OCI-LY3 (cell line): Measurements from ENCODE around the gene PLD5.
A peak's percentile ranks its signal among the peaks of the same experiment; 100 is the strongest.

ENCODE experiments used
- EZH2phosphoT487 ChIP-seq: fragments of 200-600 bp; shearing (Covaris generic); IDR thresholded peaks from 2 replicates; pipeline ENCODE4 v1.6.1; 2018; ENCODE audit warnings: antibody characterized with exemption, mixed run types, low read depth
- TF ChIP-seq, protein P1 (sequence below): fragments of 200-600, 300-600 bp; sonication (generic); IDR thresholded peaks from 2 replicates; pipeline ENCODE4 v1.5.1; 2014; ENCODE audit warnings: antibody characterized with exemption, low read length, low read depth

DNA sequence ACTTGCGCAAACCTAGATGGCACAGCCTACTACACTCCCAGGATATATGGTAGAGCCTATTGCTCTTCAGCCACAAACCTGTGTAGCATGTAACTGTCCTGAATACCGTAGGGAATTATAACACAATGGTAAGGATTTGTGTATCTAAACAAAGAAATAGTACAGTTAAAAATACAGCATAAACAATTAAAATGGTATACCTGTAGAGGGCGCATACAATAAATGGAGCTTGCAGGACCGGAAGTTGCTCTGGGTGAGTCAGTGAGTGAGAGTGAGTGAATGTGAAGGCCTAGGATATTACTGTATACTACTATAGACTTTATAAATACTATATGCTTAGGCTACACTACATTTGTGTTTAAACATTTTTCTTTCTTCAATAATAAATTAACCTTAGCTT is 99.3 kb downstream of the PLD5 start:
- TF ChIP-seq, protein P1, sequence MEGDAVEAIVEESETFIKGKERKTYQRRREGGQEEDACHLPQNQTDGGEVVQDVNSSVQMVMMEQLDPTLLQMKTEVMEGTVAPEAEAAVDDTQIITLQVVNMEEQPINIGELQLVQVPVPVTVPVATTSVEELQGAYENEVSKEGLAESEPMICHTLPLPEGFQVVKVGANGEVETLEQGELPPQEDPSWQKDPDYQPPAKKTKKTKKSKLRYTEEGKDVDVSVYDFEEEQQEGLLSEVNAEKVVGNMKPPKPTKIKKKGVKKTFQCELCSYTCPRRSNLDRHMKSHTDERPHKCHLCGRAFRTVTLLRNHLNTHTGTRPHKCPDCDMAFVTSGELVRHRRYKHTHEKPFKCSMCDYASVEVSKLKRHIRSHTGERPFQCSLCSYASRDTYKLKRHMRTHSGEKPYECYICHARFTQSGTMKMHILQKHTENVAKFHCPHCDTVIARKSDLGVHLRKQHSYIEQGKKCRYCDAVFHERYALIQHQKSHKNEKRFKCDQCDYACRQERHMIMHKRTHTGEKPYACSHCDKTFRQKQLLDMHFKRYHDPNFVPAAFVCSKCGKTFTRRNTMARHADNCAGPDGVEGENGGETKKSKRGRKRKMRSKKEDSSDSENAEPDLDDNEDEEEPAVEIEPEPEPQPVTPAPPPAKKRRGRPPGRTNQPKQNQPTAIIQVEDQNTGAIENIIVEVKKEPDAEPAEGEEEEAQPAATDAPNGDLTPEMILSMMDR = peak; percentile 31; the same call in 1 of the 2 replicates
- no peak for TF ChIP-seq EZH2phosphoT487
